ENCODE results near the gene OLR1.

OLR1 gene

DNA sequence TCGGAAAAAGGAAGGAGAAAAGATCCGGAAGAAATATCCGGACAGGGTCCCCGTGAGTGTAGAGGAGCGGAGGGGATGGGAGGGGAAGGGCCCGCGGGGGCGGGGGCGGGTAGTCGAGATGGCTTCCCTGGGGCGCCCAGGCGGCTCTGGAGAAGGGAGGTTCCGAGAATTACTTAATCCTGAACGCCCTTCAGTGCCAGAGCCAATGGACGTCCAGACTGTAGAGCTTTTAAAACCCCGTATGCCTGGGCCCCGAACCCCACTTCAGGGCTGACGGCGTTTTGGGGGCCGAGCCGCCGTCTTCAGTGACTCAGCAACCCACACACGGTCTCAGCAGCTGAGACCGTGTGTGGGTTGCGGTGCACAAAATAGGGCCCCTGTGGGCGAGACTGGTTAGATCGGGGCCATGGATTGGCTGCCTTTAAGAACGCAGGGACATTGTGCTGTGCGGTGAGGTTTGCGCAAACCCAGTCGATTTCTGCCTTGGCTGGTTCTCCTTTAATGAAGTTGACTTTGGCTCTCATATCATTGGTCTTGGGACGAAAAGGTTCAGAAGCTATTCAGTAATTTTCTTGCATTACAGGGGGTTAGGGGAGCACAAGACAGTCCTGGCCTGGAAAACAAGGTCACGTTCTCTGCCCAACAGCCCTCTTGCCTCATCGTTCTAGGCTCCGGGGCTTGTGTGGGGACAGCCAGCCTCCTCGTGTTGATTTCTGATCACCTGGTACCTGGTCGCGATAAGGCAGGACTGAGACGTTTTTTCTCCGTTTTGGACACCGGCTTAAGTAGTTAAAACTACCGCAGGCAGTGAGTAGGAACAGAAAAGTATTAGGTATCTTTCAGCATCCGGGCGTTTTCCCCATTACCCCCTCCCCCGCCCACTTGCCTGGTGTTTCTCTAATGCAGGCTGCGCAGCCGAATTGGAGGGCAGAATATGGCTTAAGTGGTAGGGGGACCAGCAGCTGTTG is 41.5 kb upstream of the OLR1 start:
- DNase-seq (ENCODE audit: low spot score): peak; percentile 63
- TF ChIP-seq CTCF (IDR thresholded peaks at IDR 0.05; ENCODE audit: extremely low read depth, missing control alignments): no peak

- DNase-seq (ENCODE audit: low spot score): peak; percentile 82
- no peak for TF ChIP-seq CTCF (IDR thresholded peaks at IDR 0.05; ENCODE audit: extremely low read depth, missing control alignments)
Observed at GRCh38 chr12:10212739-10213131, 40.8 kb upstream of the OLR1 start, which contains the start of gene GABARAPL1. GABARAPL1 (plus strand) TSS chr12:10212877; CDS start chr12:10213130, 253 bp downstream.

- peak; percentile 74 for DNase-seq (ENCODE audit: low spot score)
- TF ChIP-seq CTCF (IDR thresholded peaks at IDR 0.05; ENCODE audit: extremely low read depth, missing control alignments): no peak
Observed at GRCh38 chr12:10211940-10212738, 40.2 kb upstream of the OLR1 start.

DNA sequence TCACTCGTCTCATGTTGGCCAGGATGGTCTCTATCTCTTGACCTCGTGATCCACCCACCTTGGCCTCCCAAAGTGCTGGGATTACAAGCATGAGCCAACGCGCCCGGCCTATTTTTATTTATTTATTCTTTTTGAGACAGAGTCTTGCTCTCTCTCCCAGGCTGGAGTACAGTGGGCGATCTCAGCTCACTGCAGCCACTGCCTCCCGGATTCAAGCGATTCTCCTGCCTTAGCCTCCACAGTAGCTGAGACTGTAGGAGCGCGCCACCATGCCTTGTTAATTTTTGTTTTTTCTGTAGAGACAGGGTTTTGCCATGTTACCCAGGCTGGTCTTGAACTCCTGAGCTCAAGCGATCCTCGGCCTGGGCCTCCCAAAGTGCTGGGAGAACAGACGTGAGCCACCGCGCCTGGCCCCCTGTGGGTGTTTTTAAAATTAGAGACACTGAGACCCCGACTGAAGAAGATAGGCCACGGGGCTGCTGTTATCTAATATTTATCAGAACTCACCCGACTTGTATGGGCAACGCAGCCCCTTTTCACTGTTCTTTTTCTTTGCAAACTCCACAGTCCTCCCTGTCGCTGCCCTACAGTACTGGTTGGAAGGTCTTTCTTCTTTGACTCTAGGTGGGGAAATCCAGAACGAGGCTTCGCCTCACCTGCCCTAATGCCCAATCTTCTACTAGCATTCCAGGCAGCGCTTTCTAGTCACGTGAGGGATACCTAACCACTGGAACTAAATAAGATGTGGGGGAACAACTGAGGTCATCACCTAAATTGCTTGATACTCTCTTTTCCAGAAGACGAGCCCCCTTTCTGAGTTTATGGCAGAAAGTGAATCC is 39.4 kb upstream of the OLR1 start:
- DNase-seq (ENCODE audit: low spot score): no peak

DNA sequence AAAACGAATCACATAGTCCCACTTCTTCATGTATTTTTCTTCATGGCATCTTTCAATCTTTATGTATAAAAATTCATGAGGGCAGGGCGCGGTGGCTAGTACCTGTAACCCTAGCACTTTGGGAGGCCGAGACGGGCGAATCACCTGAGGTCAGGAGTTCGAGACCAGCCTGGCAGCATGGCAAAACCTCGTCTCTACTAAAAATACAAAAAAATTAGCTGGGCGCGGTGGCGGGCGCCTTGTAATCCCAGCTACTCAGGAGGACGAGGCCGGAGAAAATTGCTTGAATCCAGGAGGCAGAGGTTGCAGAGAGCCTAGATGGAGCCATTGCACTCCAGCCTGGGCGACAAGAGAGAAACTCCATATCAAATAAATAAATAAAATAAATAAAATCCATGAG is 38.3 kb upstream of the OLR1 start:
- no peak for TF ChIP-seq CTCF (IDR thresholded peaks at IDR 0.05; ENCODE audit: extremely low read depth, missing control alignments)

More for the DNA sequence above, 39.4 kb upstream of the OLR1 start:
- TF ChIP-seq CTCF (IDR thresholded peaks at IDR 0.05; ENCODE audit: extremely low read depth, missing control alignments): no peak

GRCh38 chr12:10207136-10207535 is 35.2 kb upstream of the OLR1 start:
- DNase-seq (ENCODE audit: low spot score): no peak
- no peak for TF ChIP-seq CTCF (IDR thresholded peaks at IDR 0.05; ENCODE audit: extremely low read depth, missing control alignments)

More for the DNA sequence above, 38.3 kb upstream of the OLR1 start:
- DNase-seq (ENCODE audit: low spot score): no peak
